Glomerular visceral epithelial cell (primary cell): ENCODE measurements around the gene ZNF628.

ENCODE experiments used
- DNase-seq: peaks from one replicate; pipeline ENCODE4 v3.0.0-alpha.2; 2016; ENCODE audit errors: extremely low spot score

The ZNF628 gene

GRCh38 chr19:55529636-55530234 lies 53.3 kb downstream of the ZNF628 start:
- DNase-seq = no peak

- no peak for DNase-seq
Observed at GRCh38 chr19:55530996-55531395, 54.6 kb downstream of the ZNF628 start.
